ENCODE results near the gene ITPR2. TPM values are rescaled to one million over a fixed set of nuclear protein-coding genes. Genes with fewer than 3 reads are reported as not detected.
A peak's percentile ranks its signal among the peaks of the same experiment; 100 is the strongest.
"Not testable (repeated sequence)": the region's sequence is repeated elsewhere in the genome, so short reads cannot be mapped to it uniquely, and the experiment has no call there.

Gene ITPR2
- total and polyA plus RNA-seq, 2 of the 13 experiments (the other 11 are each of a cell fraction or from before 2014, with no cell fraction given) = 31.9 to 81.9 TPM

- 95% methylated on average over 2 of the region's 5 CpGs for WGBS (ENCODE audit: low lambda C conversion rate)
- BruUV-seq (replicated peaks); POLR2A ChIA-PET: not testable (repeated sequence)
These were observed 161.5 kb downstream of the ITPR2 start for GRCh38 chr12:26671487-26671886.

GRCh38 chr12:26668847-26669246 is 164.1 kb downstream of the ITPR2 start:
- ATAC-seq (peak; percentile 61; the same call in 2 of the 3 replicates), DNase-seq (ENCODE audit: low spot score) (peak; percentile 55), FAIRE-seq (no peak)
- Histone ChIP-seq H3K9ac (ENCODE audit: insufficient read depth, low read depth, low read length) (no peak overlapping the region), H3K9me3 (ENCODE audit: low read length) (no peaks in the 10 kb centered on the region), H2AFZ (ENCODE audit: low read length) (no peak overlapping the region), H3K4me3 (replicated peaks in 1 of 3; ENCODE audit: insufficient read depth in 1 of 3, low read depth in 2 of 3, low read length in 3 of 3) (no peak overlapping the region), H3K4me2 (ENCODE audit: low read depth, low read length) (no peak overlapping the region), H3K4me1 (ENCODE audit: insufficient read depth, low read length) (peaks cover 33% of the 10 kb centered on the region), H3K79me2 (ENCODE audit: insufficient read depth, low read length) (no peaks in the 10 kb centered on the region), H3K36me3 (replicated peaks in 1 of 2; ENCODE audit: control insufficient read depth in 1 of 2, insufficient read depth in 2 of 2, low read length in 2 of 2) (peaks cover 11 to 35% of the 10 kb centered on the region in 2 experiments), H4K20me1 (ENCODE audit: insufficient read depth, low read length) (no peaks in the 10 kb centered on the region), H3K27me3 (ENCODE audit: control insufficient read depth in 1 of 2, insufficient read depth in 2 of 2, low read length in 2 of 2) (no peaks in the 10 kb centered on the region), H3K27ac (ENCODE audit: extremely low read length, insufficient read depth, low read length) (peak overlapping the region; percentile 51)
- intact Hi-C loops (cut with micrococcal nuclease; ENCODE audit: unreplicated experiment) = no loop called here
- POLR2A ChIA-PET = no interaction called here
- WGBS (ENCODE audit: low lambda C conversion rate) = 69% methylated on average over 3 of the region's 3 CpGs
- in situ Hi-C loops (cut with HindIII; ENCODE audit: extremely low pct_ligation_motif_present, low pct_unique_long_range_greater_than_20kb) = no loop called here
- CTCF ChIA-PET (ENCODE audit: low intra/inter-chr PET ratio, low total read pairs) = no interaction called here
- BruUV-seq (replicated peaks) = no TSS peak
- TF ChIP-seq CEBPG (CRISPR knock-in tag; IDR thresholded peaks at IDR 0.05) (peak; percentile 69), RFX3 (CRISPR knock-in tag; IDR thresholded peaks at IDR 0.05) (no peak), KMT2B (CRISPR knock-in tag; IDR thresholded peaks at IDR 0.05) (no peak), CEBPB (IDR thresholded peaks at IDR 0.05; ENCODE audit: borderline replicate concordance, low read depth, low read length) (peak; percentile 85), ZNF263 (CRISPR knock-in tag; IDR thresholded peaks at IDR 0.05) (no peak), RARA (CRISPR knock-in tag; IDR thresholded peaks at IDR 0.05) (peak; percentile 73), TEAD3 (CRISPR knock-in tag; optimal IDR thresholded peaks at IDR 0.05; ENCODE audit: borderline replicate concordance) (peak; percentile 86), NR2F1 (CRISPR knock-in tag; IDR thresholded peaks at IDR 0.05) (peak; percentile 32 to 62; a peak in 3 of 4 replicates), SALL1 (CRISPR knock-in tag; IDR thresholded peaks at IDR 0.05) (peak; percentile 50; the same call in 1 of the 2 replicates), NR2C2 (CRISPR knock-in tag; IDR thresholded peaks at IDR 0.05; ENCODE audit: borderline replicate concordance) (peak; percentile 63), MLLT10 (CRISPR knock-in tag; IDR thresholded peaks at IDR 0.05) (no peak), ZNF350 (CRISPR knock-in tag; IDR thresholded peaks at IDR 0.05; ENCODE audit: borderline replicate concordance, low read depth) (no peak), FOSL2 (CRISPR knock-in tag; IDR thresholded peaks at IDR 0.05) (peak; percentile 34; the same call in 1 of the 2 replicates)
- TF ChIP-seq, protein P1, sequence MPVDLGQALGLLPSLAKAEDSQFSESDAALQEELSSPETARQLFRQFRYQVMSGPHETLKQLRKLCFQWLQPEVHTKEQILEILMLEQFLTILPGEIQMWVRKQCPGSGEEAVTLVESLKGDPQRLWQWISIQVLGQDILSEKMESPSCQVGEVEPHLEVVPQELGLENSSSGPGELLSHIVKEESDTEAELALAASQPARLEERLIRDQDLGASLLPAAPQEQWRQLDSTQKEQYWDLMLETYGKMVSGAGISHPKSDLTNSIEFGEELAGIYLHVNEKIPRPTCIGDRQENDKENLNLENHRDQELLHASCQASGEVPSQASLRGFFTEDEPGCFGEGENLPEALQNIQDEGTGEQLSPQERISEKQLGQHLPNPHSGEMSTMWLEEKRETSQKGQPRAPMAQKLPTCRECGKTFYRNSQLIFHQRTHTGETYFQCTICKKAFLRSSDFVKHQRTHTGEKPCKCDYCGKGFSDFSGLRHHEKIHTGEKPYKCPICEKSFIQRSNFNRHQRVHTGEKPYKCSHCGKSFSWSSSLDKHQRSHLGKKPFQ (CRISPR knock-in tag; IDR thresholded peaks at IDR 0.05; ENCODE audit: insufficient replicate concordance) = no peak
- TF ChIP-seq, protein P2, sequence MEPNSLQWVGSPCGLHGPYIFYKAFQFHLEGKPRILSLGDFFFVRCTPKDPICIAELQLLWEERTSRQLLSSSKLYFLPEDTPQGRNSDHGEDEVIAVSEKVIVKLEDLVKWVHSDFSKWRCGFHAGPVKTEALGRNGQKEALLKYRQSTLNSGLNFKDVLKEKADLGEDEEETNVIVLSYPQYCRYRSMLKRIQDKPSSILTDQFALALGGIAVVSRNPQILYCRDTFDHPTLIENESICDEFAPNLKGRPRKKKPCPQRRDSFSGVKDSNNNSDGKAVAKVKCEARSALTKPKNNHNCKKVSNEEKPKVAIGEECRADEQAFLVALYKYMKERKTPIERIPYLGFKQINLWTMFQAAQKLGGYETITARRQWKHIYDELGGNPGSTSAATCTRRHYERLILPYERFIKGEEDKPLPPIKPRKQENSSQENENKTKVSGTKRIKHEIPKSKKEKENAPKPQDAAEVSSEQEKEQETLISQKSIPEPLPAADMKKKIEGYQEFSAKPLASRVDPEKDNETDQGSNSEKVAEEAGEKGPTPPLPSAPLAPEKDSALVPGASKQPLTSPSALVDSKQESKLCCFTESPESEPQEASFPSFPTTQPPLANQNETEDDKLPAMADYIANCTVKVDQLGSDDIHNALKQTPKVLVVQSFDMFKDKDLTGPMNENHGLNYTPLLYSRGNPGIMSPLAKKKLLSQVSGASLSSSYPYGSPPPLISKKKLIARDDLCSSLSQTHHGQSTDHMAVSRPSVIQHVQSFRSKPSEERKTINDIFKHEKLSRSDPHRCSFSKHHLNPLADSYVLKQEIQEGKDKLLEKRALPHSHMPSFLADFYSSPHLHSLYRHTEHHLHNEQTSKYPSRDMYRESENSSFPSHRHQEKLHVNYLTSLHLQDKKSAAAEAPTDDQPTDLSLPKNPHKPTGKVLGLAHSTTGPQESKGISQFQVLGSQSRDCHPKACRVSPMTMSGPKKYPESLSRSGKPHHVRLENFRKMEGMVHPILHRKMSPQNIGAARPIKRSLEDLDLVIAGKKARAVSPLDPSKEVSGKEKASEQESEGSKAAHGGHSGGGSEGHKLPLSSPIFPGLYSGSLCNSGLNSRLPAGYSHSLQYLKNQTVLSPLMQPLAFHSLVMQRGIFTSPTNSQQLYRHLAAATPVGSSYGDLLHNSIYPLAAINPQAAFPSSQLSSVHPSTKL (CRISPR knock-in tag; IDR thresholded peaks at IDR 0.05) = peak; percentile 39

More at GRCh38 chr12:26671487-26671886, 161.5 kb downstream of the ITPR2 start:
- H2AFZ ChIP-seq (ENCODE audit: low read length); H4K20me1 ChIP-seq (ENCODE audit: insufficient read depth, low read length); intact Hi-C loops (cut with micrococcal nuclease; ENCODE audit: unreplicated experiment); H3K27me3 ChIP-seq (ENCODE audit: control insufficient read depth in 1 of 2, insufficient read depth in 2 of 2, low read length in 2 of 2); H3K27ac ChIP-seq (ENCODE audit: extremely low read length, insufficient read depth, low read length); H3K9me3 ChIP-seq (ENCODE audit: low read length); in situ Hi-C loops (cut with HindIII; ENCODE audit: extremely low pct_ligation_motif_present, low pct_unique_long_range_greater_than_20kb); H3K4me3 ChIP-seq (replicated peaks in 1 of 3; ENCODE audit: insufficient read depth in 1 of 3, low read depth in 2 of 3, low read length in 3 of 3); ATAC-seq; H3K9ac ChIP-seq (ENCODE audit: insufficient read depth, low read depth, low read length); DNase-seq (ENCODE audit: low spot score); H3K4me2 ChIP-seq (ENCODE audit: low read depth, low read length); CTCF ChIA-PET (ENCODE audit: low intra/inter-chr PET ratio, low total read pairs); FAIRE-seq; H3K79me2 ChIP-seq (ENCODE audit: insufficient read depth, low read length): not testable (repeated sequence)
- peaks cover 7 to 18% of the 10 kb centered on the region in 2 experiments for H3K36me3 ChIP-seq (replicated peaks in 1 of 2; ENCODE audit: control insufficient read depth in 1 of 2, insufficient read depth in 2 of 2, low read length in 2 of 2)
- peaks cover 30% of the 10 kb centered on the region for H3K4me1 ChIP-seq (ENCODE audit: insufficient read depth, low read length)
